A549 (cell line): Measurements from ENCODE around the gene SORL1. TPM values are rescaled to one million over a fixed set of nuclear protein-coding genes. Genes with fewer than 3 reads are reported as not detected.
A peak's percentile ranks its signal among the peaks of the same experiment; 100 is the strongest.

ENCODE experiments used
- ATAC-seq, 2 experiments: fragments of 200-7000 bp in 1 of 2; fragments of >200 bp in 1 of 2; cut with Nextera tagmentation in 1 of 2; cut with Tn5 transposase in 1 of 2; 3 replicates each; pipeline versions ENCODE4 v1.8.0 to v1.9.1; 2018 to 2020; ENCODE audit warnings: mild to moderate bottlenecking in 1 of 2, moderate library complexity in 1 of 2
- CTCF ChIA-PET: fragments of 300-600 bp; sonication (Branson Sonifier 250); formaldehyde crosslinking; extraction: SDS; loops from one replicate; lab custom pipeline; 2021; ENCODE audit warnings: antibody characterized with exemption, inconsistent platforms; lab: Yijun Ruan, JAX
- POLR2A ChIA-PET: fragments of 350-600 bp; formaldehyde crosslinking; extraction: SDS; loops from one replicate; lab custom pipeline; 2021; ENCODE audit warnings: antibody characterized with exemption, inconsistent platforms; lab: Yijun Ruan, JAX
- DNase-seq, 2 experiments: peaks; one replicate each; pipeline versions ENCODE4 v3.0.0 to v3.0.0-alpha.2; 2011 to 2016; ENCODE audit warnings: low read depth in 1 of 2, low spot score in 1 of 2
- FAIRE-seq: peaks from 2 replicates; lab custom pipeline; 2011; peaks lifted over from hg19 to GRCh38; lab: Jason Lieb, UNC
- H3K27ac ChIP-seq, 2 experiments: fragments of >200 bp; sonication (Bioruptor Twin); formaldehyde crosslinking; 3 replicates each; pipeline ENCODE4 v1.5.1; 2016 to 2017
- H3K4me1 ChIP-seq: fragments of >200 bp; sonication (Bioruptor Twin); formaldehyde crosslinking; 3 replicates; pipeline ENCODE4 v1.6.1; 2016
- H3K4me2 ChIP-seq: fragments of >200 bp; sonication (Bioruptor Twin); formaldehyde crosslinking; 3 replicates; pipeline ENCODE4 v1.6.1; 2016
- H3K4me3 ChIP-seq: fragments of >200 bp; sonication (Bioruptor Twin); formaldehyde crosslinking; 3 replicates; pipeline ENCODE4 v1.5.1; 2016
- H3K9me3 ChIP-seq: fragments of >200 bp; sonication (Bioruptor Twin); formaldehyde crosslinking; 3 replicates; pipeline ENCODE4 v1.6.1; 2016
- ATOH8 ChIP-seq: fragments of 250-450 bp; sonication (Bioruptor Pico); IDR thresholded peaks from 2 replicates; pipeline ENCODE4 v1.5.0; 2020; ENCODE audit warnings: low read depth, mild to moderate bottlenecking, moderate library complexity
- CBX8 ChIP-seq: fragments of 200-600 bp; sonication (generic); IDR thresholded peaks from 2 replicates; pipeline ENCODE4 v1.6.1; 2016
- CHD2 ChIP-seq: fragments of 150-350 bp; IDR thresholded peaks from 2 replicates; pipeline ENCODE4 v1.6.1; 2014; ENCODE audit warnings: low read length; ENCODE audit not compliant: partially characterized antibody
- CHD4 ChIP-seq: fragments of 200-600 bp; sonication (generic); IDR thresholded peaks from 2 replicates; pipeline ENCODE4 v1.6.1; 2016; ENCODE audit warnings: antibody characterized with exemption, mild to moderate bottlenecking, borderline replicate concordance
- ELK1 ChIP-seq: fragments of 150-350 bp; IDR thresholded peaks from 2 replicates; pipeline ENCODE4 v1.6.1; 2014; ENCODE audit warnings: low read depth, mild to moderate bottlenecking, low read length
- EP300 ChIP-seq, 2 experiments: fragments of >200 bp; sonication (Bioruptor Twin); formaldehyde crosslinking; IDR thresholded peaks; 2 replicates in 1 of 2; 3 replicates in 1 of 2; pipeline ENCODE4 v1.6.1; 2016 to 2017
- ESRRA ChIP-seq: fragments of 150-350 bp; IDR thresholded peaks from 2 replicates; pipeline ENCODE4 v1.6.1; 2014; ENCODE audit warnings: mild to moderate bottlenecking, low read length, borderline replicate concordance
- FOSB ChIP-seq: fragments of 250-450 bp; sonication (Bioruptor Pico); IDR thresholded peaks from 2 replicates; pipeline ENCODE4 v1.5.0; 2020; ENCODE audit warnings: mild to moderate bottlenecking, moderate library complexity
- FOSL2 ChIP-seq, 2 experiments: fragments of 450-650 bp in 1 of 2; fragments of >200 bp in 1 of 2; sonication (Bioruptor Twin) in 1 of 2; formaldehyde crosslinking; IDR thresholded peaks; 2 replicates each; pipeline versions ENCODE4 v1.5.0 to v1.6.1; 2016 to 2020; ENCODE audit warnings: mild to moderate bottlenecking in 1 of 2, moderate library complexity in 1 of 2
- FOXS1 ChIP-seq: fragments of 250-450 bp; sonication (Bioruptor Pico); IDR thresholded peaks from 2 replicates; pipeline ENCODE4 v1.5.0; 2020; ENCODE audit warnings: mild to moderate bottlenecking, moderate library complexity
- HEYL ChIP-seq: fragments of 250-450 bp; sonication (Bioruptor Pico); IDR thresholded peaks from 2 replicates; pipeline ENCODE4 v1.8.0; 2021; ENCODE audit warnings: mild to moderate bottlenecking, moderate library complexity
- HOXA7 ChIP-seq: fragments of 250-450 bp; sonication (Bioruptor Pico); IDR thresholded peaks from 2 replicates; pipeline ENCODE4 v1.5.0; 2020; ENCODE audit warnings: mild to moderate bottlenecking, moderate library complexity
- HOXB13 ChIP-seq: fragments of 250-450 bp; sonication (Bioruptor Pico); IDR thresholded peaks from 2 replicates; pipeline ENCODE4 v1.5.0; 2020; ENCODE audit warnings: low read depth, mild to moderate bottlenecking, moderate library complexity
- HOXB5 ChIP-seq: fragments of 250-450 bp; sonication (Bioruptor Pico); IDR thresholded peaks from 2 replicates; pipeline ENCODE4 v1.5.0; 2020; ENCODE audit warnings: mild to moderate bottlenecking, moderate library complexity
- KDM5A ChIP-seq: fragments of 200-600 bp; sonication (generic); IDR thresholded peaks from 2 replicates; pipeline ENCODE4 v1.6.1; 2016; ENCODE audit warnings: antibody characterized with exemption, mild to moderate bottlenecking
- MYC ChIP-seq: IDR thresholded peaks from 2 replicates; pipeline ENCODE4 v1.6.1; 2012; ENCODE audit warnings: mild to moderate bottlenecking, inconsistent platforms, low read length, improper control_type of control experiment, borderline replicate concordance
- PHF8 ChIP-seq: fragments of 200-600 bp; sonication (generic); IDR thresholded peaks from 2 replicates; pipeline ENCODE4 v1.6.1; 2016; ENCODE audit warnings: low read depth, mild to moderate bottlenecking, antibody characterized with exemption, moderate library complexity, borderline replicate concordance
- POLR2A ChIP-seq: IDR thresholded peaks from 2 replicates; pipeline ENCODE4 v1.6.1; 2012; ENCODE audit warnings: mild to moderate bottlenecking, low read length
- RAD21 ChIP-seq, 2 experiments: fragments of >200 bp in 1 of 2; sonication (Bioruptor Twin) in 1 of 2; formaldehyde crosslinking in 1 of 2; IDR thresholded peaks in 1 of 2; conservative IDR thresholded peaks in 1 of 2; 2 replicates in 1 of 2; 3 replicates in 1 of 2; pipeline ENCODE4 v1.6.1; 2012 to 2018; ENCODE audit warnings: inconsistent platforms in 1 of 2
- SMC3 ChIP-seq: fragments of >200 bp; sonication (Bioruptor Twin); formaldehyde crosslinking; IDR thresholded peaks from 3 replicates; pipeline ENCODE4 v1.6.1; 2018; ENCODE audit warnings: inconsistent platforms
- ZFP36 ChIP-seq: fragments of 450-650 bp; IDR thresholded peaks from 2 replicates; pipeline ENCODE4 v1.6.1; 2014; ENCODE audit warnings: borderline replicate concordance; ENCODE audit not compliant: partially characterized antibody
- ZNF302 ChIP-seq: fragments of 250-450 bp; sonication (Bioruptor Pico); IDR thresholded peaks from 2 replicates; pipeline ENCODE4 v1.9.0; 2021; ENCODE audit warnings: inconsistent platforms, mild to moderate bottlenecking, moderate library complexity
- ZSCAN20 ChIP-seq: fragments of 250-450 bp; sonication (Bioruptor Pico); IDR thresholded peaks from 2 replicates; pipeline ENCODE4 v1.8.0; 2022; ENCODE audit warnings: mild to moderate bottlenecking, moderate library complexity
- WGBS: methylation state at CpG from one replicate; pipeline ENCODE4 v1.1.6; 2017; ENCODE audit errors: missing lambda C conversion rate; 5-methylcytosine and 5-hydroxymethylcytosine counted together
- polyA plus RNA-seq, 4 experiments: library from polyadenylated mRNA; depleted of rRNA in 3 of 4; stranded (reverse); fragments of >200 nt; fragmentation: RNase III in 1 of 4; extraction: RNeasy Plus Mini Kit Qiagen cat#74134 plus additional on column Dnase treatment in 1 of 4; gene quantifications; 2 replicates in 3 of 4; 3 replicates in 1 of 4; pipeline ENCODE4 v1.2.3, GENCODE V29; 2011 to 2017
- TF ChIP-seq, protein P1 (sequence below): IDR thresholded peaks from 2 replicates; pipeline ENCODE4 v1.6.1; 2012
- TF ChIP-seq, protein P2 (sequence below): IDR thresholded peaks from 2 replicates; pipeline ENCODE4 v1.6.1; 2012; ENCODE audit warnings: low read depth, borderline replicate concordance
- TF ChIP-seq, protein P3 (sequence below): fragments of 200-600 bp; sonication (generic); IDR thresholded peaks from 2 replicates; pipeline ENCODE4 v1.6.1; 2016; ENCODE audit warnings: antibody characterized with exemption, mild to moderate bottlenecking, moderate library complexity

Gene SORL1
- polyA plus RNA-seq, 2 of the 4 experiments (the other 2 are of a cell fraction): 0.45 to 3.8 TPM

- TF ChIP-seq HEYL (CRISPR knock-in tag) (no peak), HOXB13 (CRISPR knock-in tag) (no peak), PHF8 (no peak)
- TF ChIP-seq, protein P1, sequence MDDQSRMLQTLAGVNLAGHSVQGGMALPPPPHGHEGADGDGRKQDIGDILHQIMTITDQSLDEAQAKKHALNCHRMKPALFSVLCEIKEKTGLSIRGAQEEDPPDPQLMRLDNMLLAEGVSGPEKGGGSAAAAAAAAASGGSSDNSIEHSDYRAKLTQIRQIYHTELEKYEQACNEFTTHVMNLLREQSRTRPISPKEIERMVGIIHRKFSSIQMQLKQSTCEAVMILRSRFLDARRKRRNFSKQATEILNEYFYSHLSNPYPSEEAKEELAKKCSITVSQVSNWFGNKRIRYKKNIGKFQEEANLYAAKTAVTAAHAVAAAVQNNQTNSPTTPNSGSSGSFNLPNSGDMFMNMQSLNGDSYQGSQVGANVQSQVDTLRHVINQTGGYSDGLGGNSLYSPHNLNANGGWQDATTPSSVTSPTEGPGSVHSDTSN: no peak
Measured at GRCh38 chr11:121552644-121553043, 100.5 kb downstream of the SORL1 start (continued).

DNA sequence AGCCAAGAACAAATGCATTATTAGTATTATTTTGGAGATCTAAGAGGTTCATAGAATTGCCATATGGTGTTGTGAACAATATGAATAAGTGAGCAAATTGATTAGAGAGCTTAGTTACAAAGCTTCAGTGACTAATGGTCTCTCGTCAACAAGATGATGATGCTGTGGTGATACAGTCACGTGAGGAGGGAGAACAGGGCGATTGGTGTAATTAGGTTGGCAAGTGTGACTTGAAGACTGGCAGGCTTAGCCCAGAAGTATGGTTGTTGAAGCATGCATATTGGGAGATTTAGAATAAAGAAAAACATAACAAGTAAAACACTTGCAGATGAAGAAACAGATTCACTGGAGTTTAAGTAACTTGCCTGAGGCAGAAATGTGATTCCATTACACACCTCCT, 101.3 kb downstream of the SORL1 start:
- POLR2A ChIA-PET: no interaction called here
- 47% methylated on average over 3 of the region's 3 CpGs for WGBS
- no peak for FAIRE-seq

DNA sequence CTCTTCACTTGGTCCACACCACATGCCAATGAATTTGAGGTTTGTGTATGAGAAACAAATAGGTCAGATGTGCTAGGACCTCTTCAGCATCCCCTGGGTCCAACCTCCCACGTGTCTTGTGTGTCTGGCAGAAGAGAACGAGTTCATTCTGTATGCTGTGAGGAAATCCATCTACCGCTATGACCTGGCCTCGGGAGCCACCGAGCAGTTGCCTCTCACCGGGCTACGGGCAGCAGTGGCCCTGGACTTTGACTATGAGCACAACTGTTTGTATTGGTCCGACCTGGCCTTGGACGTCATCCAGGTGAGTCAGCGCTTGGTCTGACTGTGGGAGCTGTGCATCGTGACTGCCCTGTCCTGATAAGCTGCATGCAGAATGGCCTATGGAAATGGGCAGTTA, 101.7 kb downstream of the SORL1 start:
- no peak for TF ChIP-seq ESRRA
- TF ChIP-seq HOXA7 (CRISPR knock-in tag): no peak
- TF ChIP-seq, protein P2, sequence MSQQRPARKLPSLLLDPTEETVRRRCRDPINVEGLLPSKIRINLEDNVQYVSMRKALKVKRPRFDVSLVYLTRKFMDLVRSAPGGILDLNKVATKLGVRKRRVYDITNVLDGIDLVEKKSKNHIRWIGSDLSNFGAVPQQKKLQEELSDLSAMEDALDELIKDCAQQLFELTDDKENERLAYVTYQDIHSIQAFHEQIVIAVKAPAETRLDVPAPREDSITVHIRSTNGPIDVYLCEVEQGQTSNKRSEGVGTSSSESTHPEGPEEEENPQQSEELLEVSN: no peak
- TF ChIP-seq, protein P1: no peak
- TF ChIP-seq PHF8: no peak
- TF ChIP-seq POLR2A: no peak
- no peak for TF ChIP-seq RAD21 (conservative IDR thresholded peaks at IDR 0.05 in 1 of 2, IDR thresholded peaks at IDR 0.05 in 1 of 2)
- no peak for TF ChIP-seq HOXB5 (CRISPR knock-in tag)
- no peak for TF ChIP-seq FOXS1 (CRISPR knock-in tag)
- TF ChIP-seq FOSB (CRISPR knock-in tag): no peak
- no peak for TF ChIP-seq KDM5A
- no peak overlapping the region for H3K4me2 ChIP-seq
- H3K4me3 ChIP-seq: no peak overlapping the region
- ATAC-seq (no peak), FAIRE-seq (no peak), DNase-seq (peak in 1 of 2 experiments; percentile 26)
- 40% methylated on average over 1 of the region's 11 CpGs for WGBS
- H3K4me1 ChIP-seq: no peaks in the 10 kb centered on the region
- H3K9me3 ChIP-seq: no peaks in the 10 kb centered on the region
- ChIA-PET CTCF (no interaction called here), POLR2A (no interaction called here)
- H3K27ac ChIP-seq: no peak overlapping the region

More for the DNA sequence above, 101.3 kb downstream of the SORL1 start:
- DNase-seq (no peak), ATAC-seq (no peak)
- TF ChIP-seq ZFP36 (no peak), CBX8 (no peak), EP300 (IDR thresholded peaks at IDR 0.05) (no peak), ZSCAN20 (CRISPR knock-in tag) (no peak), MYC (no peak), ZNF302 (no peak), CHD2 (no peak), FOSL2 (IDR thresholded peaks at IDR 0.05) (no peak), FOSL2 (CRISPR knock-in tag; IDR thresholded peaks at IDR 0.05) (no peak), HOXB13 (CRISPR knock-in tag) (no peak), CHD4 (no peak), FOXS1 (CRISPR knock-in tag) (no peak), ELK1 (no peak), HEYL (CRISPR knock-in tag) (no peak), ATOH8 (CRISPR knock-in tag) (no peak), HOXA7 (CRISPR knock-in tag) (no peak), SMC3 (no peak)
- TF ChIP-seq, protein P3, sequence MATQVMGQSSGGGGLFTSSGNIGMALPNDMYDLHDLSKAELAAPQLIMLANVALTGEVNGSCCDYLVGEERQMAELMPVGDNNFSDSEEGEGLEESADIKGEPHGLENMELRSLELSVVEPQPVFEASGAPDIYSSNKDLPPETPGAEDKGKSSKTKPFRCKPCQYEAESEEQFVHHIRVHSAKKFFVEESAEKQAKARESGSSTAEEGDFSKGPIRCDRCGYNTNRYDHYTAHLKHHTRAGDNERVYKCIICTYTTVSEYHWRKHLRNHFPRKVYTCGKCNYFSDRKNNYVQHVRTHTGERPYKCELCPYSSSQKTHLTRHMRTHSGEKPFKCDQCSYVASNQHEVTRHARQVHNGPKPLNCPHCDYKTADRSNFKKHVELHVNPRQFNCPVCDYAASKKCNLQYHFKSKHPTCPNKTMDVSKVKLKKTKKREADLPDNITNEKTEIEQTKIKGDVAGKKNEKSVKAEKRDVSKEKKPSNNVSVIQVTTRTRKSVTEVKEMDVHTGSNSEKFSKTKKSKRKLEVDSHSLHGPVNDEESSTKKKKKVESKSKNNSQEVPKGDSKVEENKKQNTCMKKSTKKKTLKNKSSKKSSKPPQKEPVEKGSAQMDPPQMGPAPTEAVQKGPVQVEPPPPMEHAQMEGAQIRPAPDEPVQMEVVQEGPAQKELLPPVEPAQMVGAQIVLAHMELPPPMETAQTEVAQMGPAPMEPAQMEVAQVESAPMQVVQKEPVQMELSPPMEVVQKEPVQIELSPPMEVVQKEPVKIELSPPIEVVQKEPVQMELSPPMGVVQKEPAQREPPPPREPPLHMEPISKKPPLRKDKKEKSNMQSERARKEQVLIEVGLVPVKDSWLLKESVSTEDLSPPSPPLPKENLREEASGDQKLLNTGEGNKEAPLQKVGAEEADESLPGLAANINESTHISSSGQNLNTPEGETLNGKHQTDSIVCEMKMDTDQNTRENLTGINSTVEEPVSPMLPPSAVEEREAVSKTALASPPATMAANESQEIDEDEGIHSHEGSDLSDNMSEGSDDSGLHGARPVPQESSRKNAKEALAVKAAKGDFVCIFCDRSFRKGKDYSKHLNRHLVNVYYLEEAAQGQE: no peak
- Histone ChIP-seq H3K9me3 (no peaks in the 10 kb centered on the region), H3K4me2 (no peak overlapping the region), H3K27ac (no peak overlapping the region), H3K4me1 (no peaks in the 10 kb centered on the region), H3K4me3 (no peak overlapping the region)
- CTCF ChIA-PET: no interaction called here
